Lung (tissue), 16 donors: Measurements from ENCODE around the gene SLC12A5. TPM values are rescaled to one million over a fixed set of nuclear protein-coding genes. Genes with fewer than 3 reads are reported as not detected.

Experiments used
- ATAC-seq: fragments of 200-7000 bp; cut with Tn5 transposase; one replicate; pipeline ENCODE4 v1.9.1; 2020; ENCODE audit warnings: moderate number of reproducible peaks; ENCODE audit not compliant: insufficient read depth, low FRiP score
- DNase-seq, 3 donors: peaks; one replicate each; pipeline ENCODE4 v3.0.0-alpha.2; 2013 to 2017
- H3K27ac ChIP-seq, 2 donors: one replicate each; pipeline ENCODE4 v1.5.1; 2013; ENCODE audit warnings: mild to moderate bottlenecking in 2 of 2, moderate library complexity in 2 of 2, control low read depth in 1 of 2, inconsistent platforms in 1 of 2, low read depth in 1 of 2, low read length in 1 of 2
- H3K27me3 ChIP-seq, 3 donors: one replicate each; pipeline ENCODE4 v1.5.1; 2013; ENCODE audit warnings: low read length in 2 of 3; ENCODE audit not compliant: control insufficient read depth in 3 of 3, insufficient read depth in 3 of 3
- H3K36me3 ChIP-seq, 4 donors: one replicate each; pipeline ENCODE4 v1.5.1; 2013; ENCODE audit warnings: low read length in 4 of 4, mild to moderate bottlenecking in 1 of 4, moderate library complexity in 1 of 4; ENCODE audit not compliant: control insufficient read depth in 4 of 4, insufficient read depth in 4 of 4
- H3K4me1 ChIP-seq, 5 donors: one replicate each; pipeline ENCODE4 v1.5.1; 2013; ENCODE audit warnings: low read length in 5 of 5, mild to moderate bottlenecking in 2 of 5, moderate library complexity in 1 of 5; ENCODE audit not compliant: control insufficient read depth in 5 of 5, insufficient read depth in 5 of 5
- H3K4me3 ChIP-seq: one replicate; pipeline ENCODE4 v1.5.1; 2013; ENCODE audit warnings: mild to moderate bottlenecking, control low read depth, moderate library complexity
- H3K9ac ChIP-seq, 2 donors: one replicate each; pipeline ENCODE4 v1.5.1; 2013; ENCODE audit warnings: low read length in 2 of 2, control low read depth in 1 of 2; ENCODE audit not compliant: insufficient read depth in 1 of 2
- H3K9me3 ChIP-seq, 4 donors: one replicate each; pipeline ENCODE4 v1.5.1; 2013; ENCODE audit warnings: low read length in 3 of 4, mild to moderate bottlenecking in 1 of 4, moderate library complexity in 1 of 4; ENCODE audit not compliant: control insufficient read depth in 4 of 4, insufficient read depth in 3 of 4
- CTCF ChIP-seq: IDR thresholded peaks from 2 replicates; pipeline ENCODE4 v1.5.1; 2012; ENCODE audit warnings: mild to moderate bottlenecking; ENCODE audit errors: control extremely low read depth, extremely low read depth
- WGBS, 2 donors: extraction: QIAGEN DNeasy Blood & Tissue Kit; methylation state at CpG; one replicate each; pipeline ENCODE4 v1.1.7; 2013; 5-methylcytosine and 5-hydroxymethylcytosine counted together
- long read RNA-seq, 5 donors: transcript quantifications; one replicate each; lab custom pipeline, GENCODE V29; 2026
- polyA plus RNA-seq, 2 donors: library from polyadenylated mRNA; stranded (reverse); fragments of 200-250 nt; gene quantifications; one replicate each; pipeline ENCODE4 v1.2.1, GENCODE V29; 2013
- total RNA-seq, 2 donors: library from RNA; depleted of rRNA in 1 of 2; stranded (reverse); fragments of >200 nt in 1 of 2; gene quantifications; one replicate each; pipeline ENCODE4 v1.2.1, GENCODE V29; 2014 to 2021
- donor health status: control.
- donor health status: control.
- donor health status: Bipolar disorder and iron deficiency.
- donor health status: healthy.
- donor health status: DM: yes; HTN: yes; CAD: no.

SLC12A5 gene
- total RNA-seq (under 1 TPM in 1 of 2 donors, not detected in 1; 0.52 TPM), polyA plus RNA-seq (not detected)
- long read RNA-seq, donor 1, partial matches to known transcripts, result 0 of 1 reads
- long read RNA-seq, donor 1, other reads (novel, unspliced or antisense), result 0 of 1 reads
- long read RNA-seq, donor 2, partial matches to known transcripts, result 0 of 1 reads
- long read RNA-seq, donor 2, other reads (novel, unspliced or antisense), result 0 of 1 reads
- long read RNA-seq, donor 3, result 0 reads
- long read RNA-seq, donor 4, result 0 reads
- long read RNA-seq, donor 5, partial matches to known transcripts, result 0 of 1 reads
- long read RNA-seq, donor 5, other reads (novel, unspliced or antisense), result 0 of 1 reads

GRCh38 chr20:46028772-46029371, at the start of gene SLC12A5:
SLC12A5 (plus strand) TSS chr20:46029215; CDS start chr20:46029345, 130 bp downstream.
- Histone ChIP-seq H3K9ac (no peak within 1 kb of the TSS), H3K4me3 (no peak within 1 kb of the TSS), H3K27me3 (peaks cover 21 to 51% (median 35%) of the 10 kb centered on the region in 3 donors), H3K36me3 (no peaks in the 10 kb centered on the region), H3K9me3 (peaks cover 0 to 4% (median 0%) of the 10 kb centered on the region in 4 donors), H3K4me1 (peaks cover 0 to 3% (median 0%) of the 10 kb centered on the region in 5 donors), H3K27ac (no peak within 1 kb of the TSS)
- no peak for DNase-seq
- WGBS, 2 donors, result 19 to 23% methylated on average over 51 to 56 of the region's 56 CpGs
- TF ChIP-seq CTCF, result no peak
- ATAC-seq, result no peak

- WGBS, 2 donors, result 92 to 94% methylated on average over 6 of the region's 6 CpGs
- Histone ChIP-seq H3K36me3 (no peaks in the 10 kb centered on the region), H3K4me3 (no peak overlapping the region), H3K27me3 (peaks cover 0 to 4% (median 0%) of the 10 kb centered on the region in 3 donors), H3K27ac (no peak overlapping the region), H3K9ac (no peak overlapping the region), H3K9me3 (no peaks in the 10 kb centered on the region), H3K4me1 (no peaks in the 10 kb centered on the region)
- ATAC-seq, result no peak
- TF ChIP-seq CTCF, result no peak
- DNase-seq, result no peak
These were observed 47.8 kb upstream of the SLC12A5 start for GRCh38 chr20:45981261-45981660.

GRCh38 chr20:45983279-45983743, 45.7 kb upstream of the SLC12A5 start:
- Histone ChIP-seq H3K36me3 (no peaks in the 10 kb centered on the region), H3K27me3 (peaks cover 0 to 4% (median 3%) of the 10 kb centered on the region in 3 donors), H3K4me1 (peaks cover 0 to 2% (median 0%) of the 10 kb centered on the region in 5 donors), H3K27ac (no peak overlapping the region), H3K9me3 (no peaks in the 10 kb centered on the region), H3K4me3 (no peak overlapping the region), H3K9ac (no peak overlapping the region)
- no peak for TF ChIP-seq CTCF
- ATAC-seq (no peak), DNase-seq (no peak)
- 70 to 78% methylated on average over 7 of the region's 7 CpGs for WGBS, 2 donors
